Lower leg skin (tissue), 4 donors: ENCODE measurements around the gene OBSCN. TPM values are rescaled to one million over a fixed set of nuclear protein-coding genes. Genes with fewer than 3 reads are reported as not detected.

Experiments
- DNase-seq, 2 donors: peaks; one replicate each; pipeline ENCODE4 v3.0.0-alpha.2; 2019; ENCODE audit warnings: low spot score in 2 of 2
- H3K4me3 ChIP-seq: fragments of 200-600 bp; sonication (generic); 2 replicates; pipeline ENCODE4 v1.5.1; 2017; ENCODE audit warnings: mild to moderate bottlenecking, low read depth; ENCODE audit not compliant: poor library complexity, severe bottlenecking
- CTCF ChIP-seq, 3 donors: fragments of 450-650 bp; IDR thresholded peaks; one replicate each; pipeline ENCODE4 v1.5.1; 2016; ENCODE audit warnings: antibody characterized with exemption in 3 of 3, mild to moderate bottlenecking in 3 of 3, moderate library complexity in 2 of 3
- POLR2A ChIP-seq, 2 donors: fragments of 450-650 bp; IDR thresholded peaks; one replicate each; pipeline ENCODE4 v1.6.1; 2016 to 2017; ENCODE audit warnings: antibody characterized with exemption in 2 of 2, mild to moderate bottlenecking in 1 of 2, moderate library complexity in 1 of 2
- WGBS, 2 donors: methylation state at CpG; one replicate each; pipeline ENCODE4 v1.1.5; 2018; 5-methylcytosine and 5-hydroxymethylcytosine counted together
- intact Hi-C: fragments of 100-400 bp; cut with DNase I; formaldehyde crosslinking; loops from one replicate; pipeline ENCODE4 v1.15.0; 2023; ENCODE audit warnings: low total_unique reads
- total RNA-seq, 4 donors: library from RNA; depleted of rRNA; stranded (reverse); fragments of >200 nt; gene quantifications; one replicate each; pipeline ENCODE4 v1.1.0, GENCODE V29; 2016

The OBSCN gene
- total RNA-seq, 4 donors from 2014 or later, result 7.4 to 39.2 (median 18.5) TPM

- 86 to 91% methylated on average over 3 of the region's 3 CpGs for WGBS, 2 donors
- no peak overlapping the region for H3K4me3 ChIP-seq
- intact Hi-C loops, result no loop called here
- DNase-seq, result peak in 1 of 2 donors; percentile 26
- TF ChIP-seq POLR2A (IDR thresholded peaks at IDR 0.05) (no peak), CTCF (IDR thresholded peaks at IDR 0.05) (no peak)
Measured at GRCh38 chr1:228194436-228194835, 13.4 kb upstream of the OBSCN start.

GRCh38 chr1:228194921-228195812 is 12.7 kb upstream of the OBSCN start:
- 85 to 94% methylated on average over 8 of the region's 8 CpGs for WGBS, 2 donors
- peak in 1 of 2 donors; percentile 42 for DNase-seq
- intact Hi-C loops, result no loop called here
- TF ChIP-seq CTCF (IDR thresholded peaks at IDR 0.05), result no peak
- no peak for TF ChIP-seq POLR2A (IDR thresholded peaks at IDR 0.05)
- H3K4me3 ChIP-seq, result no peak overlapping the region

- intact Hi-C loops, result no loop called here
Measured at GRCh38 chr1:228197555-228198147, 10.2 kb upstream of the OBSCN start.

GRCh38 chr1:228198977-228199590 is 8.8 kb upstream of the OBSCN start:
- no peak overlapping the region for H3K4me3 ChIP-seq
- intact Hi-C loops, result no loop called here
- TF ChIP-seq POLR2A (IDR thresholded peaks at IDR 0.05), result no peak
- no peak for TF ChIP-seq CTCF (IDR thresholded peaks at IDR 0.05)
- whole genome bisulfite sequencing, 2 donors, result 56 to 64% methylated on average over 2 of the region's 2 CpGs
- no peak for DNase-seq

More at GRCh38 chr1:228197555-228198147, 10.2 kb upstream of the OBSCN start:
- DNase-seq, result no peak
- 94 to 98% methylated on average over 4 of the region's 4 CpGs for WGBS, 2 donors
- no peak for TF ChIP-seq POLR2A (IDR thresholded peaks at IDR 0.05)
- no peak for TF ChIP-seq CTCF (IDR thresholded peaks at IDR 0.05)
- no peak overlapping the region for H3K4me3 ChIP-seq

- no peak overlapping the region for H3K4me3 ChIP-seq
- intact Hi-C loops, result no loop called here
- peak in 1 of 2 donors; percentile 28 for DNase-seq
- TF ChIP-seq CTCF (IDR thresholded peaks at IDR 0.05) (no peak), POLR2A (IDR thresholded peaks at IDR 0.05) (no peak)
- 19 to 35% methylated on average over 8 of the region's 8 CpGs for WGBS, 2 donors
Measured at GRCh38 chr1:228204958-228205357, 2.9 kb upstream of the OBSCN start.
